Upper lobe of left lung (tissue), 6 donors: Measurements from ENCODE around the gene MED27. TPM values are rescaled to one million over a fixed set of nuclear protein-coding genes. Genes with fewer than 3 reads are reported as not detected.

ENCODE experiments used
- ATAC-seq, 2 donors: fragments of 200-7000 bp; cut with Tn5 transposase; one replicate each; pipeline ENCODE4 v1.9.1; 2022; ENCODE audit warnings: mild to moderate bottlenecking in 2 of 2, moderate library complexity in 2 of 2; ENCODE audit not compliant: low FRiP score in 2 of 2
- DNase-seq, 2 donors: peaks; one replicate each; pipeline ENCODE4 v3.0.0-alpha.2; 2019 to 2020
- H3K27ac ChIP-seq, 4 donors: fragments of 200-600 bp; sonication (generic); one replicate each; pipeline ENCODE4 v1.5.1; 2016 to 2019
- H3K27me3 ChIP-seq, 4 donors: fragments of 200-600 bp; sonication (generic); one replicate each; pipeline ENCODE4 v1.5.1; 2017 to 2019
- H3K36me3 ChIP-seq, 4 donors: fragments of 200-600 bp; sonication (generic); one replicate each; pipeline ENCODE4 v1.5.1; 2016 to 2019
- H3K4me1 ChIP-seq, 4 donors: fragments of 200-600 bp; sonication (generic); one replicate each; pipeline ENCODE4 v1.5.1; 2018 to 2019
- H3K4me3 ChIP-seq, 4 donors: fragments of 200-600 bp; sonication (generic); one replicate each; pipeline ENCODE4 v1.5.1; 2017 to 2019; ENCODE audit warnings: mild to moderate bottlenecking in 2 of 4, moderate library complexity in 1 of 4
- H3K9me3 ChIP-seq, 4 donors: fragments of 200-600 bp; sonication (generic); one replicate each; pipeline ENCODE4 v1.5.1; 2018 to 2019
- EP300 ChIP-seq, 4 donors: sonication (generic); formaldehyde crosslinking; IDR thresholded peaks; one replicate each; pipeline ENCODE4 v1.5.1; 2017; ENCODE audit warnings: antibody characterized with exemption in 4 of 4, control low read depth in 2 of 4
- POLR2A ChIP-seq, 4 donors: fragments of 450-650 bp; IDR thresholded peaks; one replicate each; pipeline ENCODE4 v1.5.1; 2016 to 2017; ENCODE audit warnings: antibody characterized with exemption in 4 of 4, mild to moderate bottlenecking in 2 of 4
- POLR2AphosphoS5 ChIP-seq, 2 donors: sonication (generic); formaldehyde crosslinking; IDR thresholded peaks; one replicate each; pipeline ENCODE4 v1.5.1; 2017; ENCODE audit warnings: antibody characterized with exemption in 2 of 2
- WGBS, 2 donors: methylation state at CpG; one replicate each; pipeline ENCODE4 v1.1.5; 2017 to 2018; 5-methylcytosine and 5-hydroxymethylcytosine counted together
- total RNA-seq, 6 donors: library from RNA; depleted of rRNA in 4 of 6; stranded (reverse); fragments of >200 nt in 4 of 6; gene quantifications; one replicate each; pipeline versions ENCODE4 v1.1.0 to v1.2.1, GENCODE V29; 2016 to 2021
- TF ChIP-seq, protein P1 (sequence below), 6 experiments: fragments of 450-650 bp in 4 of 6; fragments of 200-600 bp in 2 of 6; sonication (generic) in 2 of 6; IDR thresholded peaks; one replicate each; pipeline ENCODE4 v1.5.1; 2016 to 2019; ENCODE audit warnings: antibody characterized with exemption in 6 of 6
- donor health status: DM: no; HTN: no; CAD: no; lungs with moderate emphysema.
- donor health status: DM: no; HTN: yes; CAD: no; lungs with severe emphysema.

Gene MED27
- total RNA-seq, 6 donors from 2014 or later: 4.9 to 24.2 (median 17.1) TPM

DNA sequence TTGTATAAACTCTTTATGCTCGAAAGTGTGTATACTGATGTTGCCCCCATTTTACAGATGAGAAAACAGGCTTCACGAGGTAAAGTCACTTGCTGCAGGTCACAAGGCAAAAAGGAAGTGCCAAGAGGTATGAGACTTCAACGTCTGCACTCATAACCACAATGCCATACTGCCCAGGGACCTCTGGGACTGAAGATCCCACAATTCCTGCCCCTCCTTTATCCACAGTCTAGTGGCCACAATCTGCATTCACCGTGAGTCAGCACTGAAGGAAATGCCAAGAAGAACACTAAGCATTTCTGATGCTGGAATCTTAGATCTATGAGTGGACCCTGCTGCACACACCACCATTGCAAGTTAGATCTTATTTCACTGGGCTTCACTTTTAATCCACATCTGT lies 37.3 kb downstream of the MED27 start:
- Histone ChIP-seq H3K4me3 (no peak overlapping the region), H3K27me3 (no peaks in the 10 kb centered on the region), H3K4me1 (no peaks in the 10 kb centered on the region), H3K9me3 (no peaks in the 10 kb centered on the region), H3K36me3 (no peaks in the 10 kb centered on the region), H3K27ac (no peak overlapping the region)
- 81 to 82% methylated on average over 4 of the region's 4 CpGs for WGBS, 2 donors
- TF ChIP-seq, protein P1, sequence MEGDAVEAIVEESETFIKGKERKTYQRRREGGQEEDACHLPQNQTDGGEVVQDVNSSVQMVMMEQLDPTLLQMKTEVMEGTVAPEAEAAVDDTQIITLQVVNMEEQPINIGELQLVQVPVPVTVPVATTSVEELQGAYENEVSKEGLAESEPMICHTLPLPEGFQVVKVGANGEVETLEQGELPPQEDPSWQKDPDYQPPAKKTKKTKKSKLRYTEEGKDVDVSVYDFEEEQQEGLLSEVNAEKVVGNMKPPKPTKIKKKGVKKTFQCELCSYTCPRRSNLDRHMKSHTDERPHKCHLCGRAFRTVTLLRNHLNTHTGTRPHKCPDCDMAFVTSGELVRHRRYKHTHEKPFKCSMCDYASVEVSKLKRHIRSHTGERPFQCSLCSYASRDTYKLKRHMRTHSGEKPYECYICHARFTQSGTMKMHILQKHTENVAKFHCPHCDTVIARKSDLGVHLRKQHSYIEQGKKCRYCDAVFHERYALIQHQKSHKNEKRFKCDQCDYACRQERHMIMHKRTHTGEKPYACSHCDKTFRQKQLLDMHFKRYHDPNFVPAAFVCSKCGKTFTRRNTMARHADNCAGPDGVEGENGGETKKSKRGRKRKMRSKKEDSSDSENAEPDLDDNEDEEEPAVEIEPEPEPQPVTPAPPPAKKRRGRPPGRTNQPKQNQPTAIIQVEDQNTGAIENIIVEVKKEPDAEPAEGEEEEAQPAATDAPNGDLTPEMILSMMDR (IDR thresholded peaks at IDR 0.05): no peak
- TF ChIP-seq POLR2A (IDR thresholded peaks at IDR 0.05): no peak
- no peak for TF ChIP-seq EP300 (IDR thresholded peaks at IDR 0.05)
- no peak for TF ChIP-seq POLR2AphosphoS5 (IDR thresholded peaks at IDR 0.05)
- ATAC-seq (no peak), DNase-seq (no peak)

DNA sequence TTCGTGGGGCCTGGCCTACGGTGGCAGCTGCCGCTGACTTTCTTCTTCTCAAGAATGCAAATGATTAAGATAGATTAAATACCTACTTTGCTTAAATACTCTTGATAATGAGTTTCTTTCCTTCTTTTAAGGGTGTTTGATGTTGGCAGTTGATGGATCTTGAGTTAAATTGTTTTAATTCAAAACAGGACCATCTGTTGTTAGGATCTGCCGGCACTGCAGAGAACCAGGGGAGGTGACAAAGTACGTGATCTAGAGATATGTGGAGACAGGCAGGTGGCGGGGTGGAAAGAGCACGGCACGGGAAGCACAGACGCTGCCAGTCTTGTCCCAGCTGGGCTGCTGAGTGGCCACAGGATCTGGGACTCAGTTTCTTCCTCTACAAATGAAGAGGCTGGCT lies 37.9 kb downstream of the MED27 start:
- Histone ChIP-seq H3K9me3 (no peaks in the 10 kb centered on the region), H3K4me3 (no peak overlapping the region), H3K4me1 (no peaks in the 10 kb centered on the region), H3K27me3 (no peaks in the 10 kb centered on the region), H3K36me3 (no peaks in the 10 kb centered on the region), H3K27ac (no peak overlapping the region)
- ATAC-seq (no peak), DNase-seq (no peak)
- WGBS, 2 donors: 94 to 98% methylated on average over 9 of the region's 9 CpGs
- TF ChIP-seq, protein P1 (IDR thresholded peaks at IDR 0.05): no peak
- TF ChIP-seq POLR2AphosphoS5 (IDR thresholded peaks at IDR 0.05): no peak
- no peak for TF ChIP-seq POLR2A (IDR thresholded peaks at IDR 0.05)
- no peak for TF ChIP-seq EP300 (IDR thresholded peaks at IDR 0.05)

DNA sequence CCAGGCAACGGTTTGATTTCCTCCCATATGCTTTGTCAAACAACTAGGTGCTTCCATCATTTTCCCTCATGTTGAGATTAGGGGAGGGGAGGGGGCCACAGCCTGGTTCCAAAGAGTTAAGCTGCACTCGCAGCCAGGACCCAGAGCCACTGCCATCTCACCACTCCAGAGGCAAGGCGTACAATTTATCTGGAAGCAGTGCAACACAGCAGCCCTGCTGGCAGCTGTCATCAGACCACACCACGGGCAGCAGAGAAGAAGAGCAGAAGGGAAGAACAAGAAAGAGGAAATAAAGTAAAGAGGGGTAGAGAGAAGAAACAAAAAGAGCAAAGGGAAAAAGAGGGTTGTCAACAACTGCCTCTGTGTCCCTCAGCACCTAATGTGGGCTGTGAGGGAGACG lies 38.9 kb downstream of the MED27 start:
- TF ChIP-seq EP300 (IDR thresholded peaks at IDR 0.05): no peak
- no peak for TF ChIP-seq POLR2A (IDR thresholded peaks at IDR 0.05)
- H3K4me3 ChIP-seq: no peak overlapping the region
- WGBS, 2 donors: 78 to 81% methylated on average over 5 of the region's 5 CpGs
- no peak for ATAC-seq
- no peak for DNase-seq
- H3K9me3 ChIP-seq: no peaks in the 10 kb centered on the region
- no peaks in the 10 kb centered on the region for H3K36me3 ChIP-seq
- no peak overlapping the region for H3K27ac ChIP-seq
- H3K27me3 ChIP-seq: no peaks in the 10 kb centered on the region
- H3K4me1 ChIP-seq: no peaks in the 10 kb centered on the region

DNA sequence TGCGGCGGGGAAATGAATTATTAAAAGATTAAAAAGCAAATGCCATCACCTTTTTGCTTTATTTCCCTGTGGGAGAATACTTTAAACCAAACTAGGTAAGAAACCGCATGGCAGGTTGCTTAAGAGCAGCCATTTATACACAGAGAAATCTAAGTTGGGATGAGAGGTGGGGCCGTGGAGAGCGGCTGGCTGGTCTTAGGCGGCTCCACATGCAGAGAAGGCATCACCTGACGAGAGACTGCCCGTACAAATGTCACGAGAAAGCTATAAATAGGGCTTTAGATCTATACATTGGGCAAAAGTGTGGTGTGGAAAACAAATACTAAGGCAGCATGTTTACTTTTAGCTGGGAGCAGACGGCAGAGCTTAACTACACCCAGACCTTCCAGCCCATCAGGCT lies 39.4 kb downstream of the MED27 start:
- Histone ChIP-seq H3K27me3 (no peaks in the 10 kb centered on the region), H3K27ac (no peak overlapping the region), H3K4me3 (no peak overlapping the region), H3K4me1 (no peaks in the 10 kb centered on the region), H3K9me3 (no peaks in the 10 kb centered on the region), H3K36me3 (no peaks in the 10 kb centered on the region)
- DNase-seq: no peak
- no peak for ATAC-seq
- 96 to 97% methylated on average over 10 of the region's 10 CpGs for whole genome bisulfite sequencing, 2 donors
- TF ChIP-seq POLR2A (IDR thresholded peaks at IDR 0.05) (no peak), EP300 (IDR thresholded peaks at IDR 0.05) (no peak), POLR2AphosphoS5 (IDR thresholded peaks at IDR 0.05) (no peak)
- TF ChIP-seq, protein P1 (IDR thresholded peaks at IDR 0.05): no peak

DNA sequence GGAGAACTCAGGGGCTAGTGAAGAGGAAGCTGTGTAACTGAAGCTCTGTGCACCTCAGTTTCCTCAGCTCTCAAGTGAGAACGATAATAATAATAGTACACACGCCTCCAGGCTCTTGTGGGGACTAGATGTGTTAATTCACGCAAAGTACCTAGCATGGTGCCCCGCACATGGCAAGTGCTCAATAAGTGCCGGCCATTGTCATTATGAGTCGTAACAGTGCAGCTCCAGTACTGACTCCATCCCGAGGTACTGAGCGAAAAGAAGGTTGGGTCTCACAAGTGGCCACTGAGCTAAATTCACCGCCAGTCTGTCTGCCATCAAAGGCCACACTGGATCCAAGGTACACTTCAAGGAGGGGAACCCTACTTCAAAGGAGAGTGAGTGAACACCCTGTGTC lies 40.4 kb downstream of the MED27 start:
- no peak for DNase-seq
- WGBS, 2 donors: 90 to 91% methylated on average over 8 to 9 of the region's 9 CpGs
- no peak overlapping the region for H3K4me3 ChIP-seq

More for the DNA sequence above, 40.4 kb downstream of the MED27 start:
- Histone ChIP-seq H3K4me1 (no peaks in the 10 kb centered on the region), H3K27ac (no peak overlapping the region), H3K27me3 (no peaks in the 10 kb centered on the region), H3K36me3 (no peaks in the 10 kb centered on the region), H3K9me3 (no peaks in the 10 kb centered on the region)
- ATAC-seq: no peak
- TF ChIP-seq POLR2AphosphoS5 (IDR thresholded peaks at IDR 0.05) (no peak), POLR2A (IDR thresholded peaks at IDR 0.05) (no peak), EP300 (IDR thresholded peaks at IDR 0.05) (no peak)
- TF ChIP-seq, protein P1 (IDR thresholded peaks at IDR 0.05): no peak
